Mammary epithelial cell (primary cell): ENCODE measurements around the gene ANTXR2.
A peak's percentile ranks its signal among the peaks of the same experiment; 100 is the strongest.

Experiments used
- CTCF ChIP-seq, 2 donors: IDR thresholded peaks in 1 of 2; conservative IDR thresholded peaks in 1 of 2; 2 replicates each; pipeline ENCODE4 v1.5.1; 2011 to 2012; ENCODE audit warnings: inconsistent platforms in 2 of 2, low read length in 2 of 2, mild to moderate bottlenecking in 2 of 2, control low read depth in 1 of 2, low read depth in 1 of 2; ENCODE audit not compliant: insufficient read depth in 1 of 2; ENCODE audit errors: extremely low read depth in 1 of 2
- EZH2 ChIP-seq: IDR thresholded peaks from 2 replicates; pipeline ENCODE4 v1.6.1; 2012; ENCODE audit warnings: low read length, inconsistent platforms, borderline replicate concordance

GRCh38 chr4:80072744-80073472 lies at the start of gene ANTXR2:
- peak in 1 of 2 donors; percentile 16 for TF ChIP-seq CTCF (conservative IDR thresholded peaks at IDR 0.05 in 1 of 2, IDR thresholded peaks at IDR 0.05 in 1 of 2; ENCODE audit: extremely low read depth in 1 of 2, insufficient read depth in 1 of 2, low read depth in 1 of 2, low read length in 2 of 2)
- no peak for TF ChIP-seq EZH2
